Nephron (organoid): Measurements from ENCODE around the gene ASTN2.

Source experiments
- H3K27ac Mint-ChIP-seq, 3 experiments: 2 replicates each; pipeline ENCODE4 v1.8.0; 2020; ENCODE audit warnings: mixed read lengths in 3 of 3, mild to moderate bottlenecking in 2 of 3, moderate library complexity in 1 of 3
- H3K27me3 Mint-ChIP-seq: 2 replicates; pipeline ENCODE4 v1.8.0; 2021; ENCODE audit warnings: low read depth, mild to moderate bottlenecking, moderate library complexity, mixed read lengths
- H3K36me3 Mint-ChIP-seq: 2 replicates; pipeline ENCODE4 v1.8.0; 2020; ENCODE audit warnings: low read depth, mixed read lengths
- H3K4me1 Mint-ChIP-seq: 2 replicates; pipeline ENCODE4 v1.8.0; 2020; ENCODE audit warnings: mixed read lengths
- H3K4me3 Mint-ChIP-seq, 3 experiments: 2 replicates each; pipeline ENCODE4 v1.8.0; 2020; ENCODE audit warnings: mild to moderate bottlenecking in 3 of 3, mixed read lengths in 3 of 3, moderate library complexity in 2 of 3
- H3K9me3 Mint-ChIP-seq: 2 replicates; pipeline ENCODE4 v1.8.0; 2020; ENCODE audit warnings: mixed read lengths
- CTCF ChIP-seq, 3 experiments: fragments of 200-600 bp; sonication (generic); IDR thresholded peaks; one replicate each; pipeline ENCODE4 v1.5.0; 2021; ENCODE audit warnings: antibody characterized with exemption in 3 of 3; ENCODE audit not compliant: unreplicated experiment in 3 of 3

Gene ASTN2

DNA sequence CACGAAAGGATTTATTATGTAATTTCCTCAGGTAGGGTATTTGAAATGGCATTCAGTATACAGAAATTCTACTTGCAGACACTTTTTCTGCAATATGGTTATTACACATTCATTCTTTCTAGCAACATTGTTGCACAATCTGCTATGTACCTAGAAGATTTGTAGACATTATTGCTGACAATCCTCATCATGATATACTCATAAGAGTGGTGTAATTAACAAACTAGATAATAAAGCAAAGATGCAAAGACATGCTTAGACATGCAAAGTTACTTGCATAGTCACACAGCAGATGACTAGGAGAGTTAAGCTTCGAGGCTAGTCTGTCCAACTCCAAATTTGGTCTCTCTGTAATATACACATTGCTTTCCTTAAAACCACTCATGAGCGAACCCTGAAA, 317.1 kb downstream of the ASTN2 start:
- Mint-ChIP-seq H3K27me3 (peaks cover 17% of the 10 kb centered on the region), H3K27ac (no peak overlapping the region), H3K9me3 (no peaks in the 10 kb centered on the region), H3K36me3 (no peaks in the 10 kb centered on the region), H3K4me1 (peaks cover 15% of the 10 kb centered on the region), H3K4me3 (no peak overlapping the region)
- TF ChIP-seq CTCF (IDR thresholded peaks at IDR 0.05; ENCODE audit: unreplicated experiment in 3 of 3): no peak

- no peak for TF ChIP-seq CTCF (IDR thresholded peaks at IDR 0.05; ENCODE audit: unreplicated experiment in 3 of 3)
- no peaks in the 10 kb centered on the region for H3K36me3 Mint-ChIP-seq
- peaks cover 22% of the 10 kb centered on the region for H3K27me3 Mint-ChIP-seq
- H3K9me3 Mint-ChIP-seq: no peaks in the 10 kb centered on the region
- H3K4me1 Mint-ChIP-seq: peaks cover 24% of the 10 kb centered on the region
- no peak overlapping the region for H3K27ac Mint-ChIP-seq
- no peak overlapping the region for H3K4me3 Mint-ChIP-seq
Observed at GRCh38 chr9:117096138-117096537, 318.7 kb downstream of the ASTN2 start.

GRCh38 chr9:117095081-117095480, 319.8 kb downstream of the ASTN2 start:
- no peaks in the 10 kb centered on the region for H3K9me3 Mint-ChIP-seq
- H3K4me1 Mint-ChIP-seq: peaks cover 29% of the 10 kb centered on the region
- H3K36me3 Mint-ChIP-seq: no peaks in the 10 kb centered on the region
- peak overlapping the region in 2 of 3 experiments; percentile 46 to 62 for H3K27ac Mint-ChIP-seq
- H3K4me3 Mint-ChIP-seq: no peak overlapping the region
- H3K27me3 Mint-ChIP-seq: peaks cover 29% of the 10 kb centered on the region
- TF ChIP-seq CTCF (IDR thresholded peaks at IDR 0.05; ENCODE audit: unreplicated experiment in 3 of 3): no peak

DNA sequence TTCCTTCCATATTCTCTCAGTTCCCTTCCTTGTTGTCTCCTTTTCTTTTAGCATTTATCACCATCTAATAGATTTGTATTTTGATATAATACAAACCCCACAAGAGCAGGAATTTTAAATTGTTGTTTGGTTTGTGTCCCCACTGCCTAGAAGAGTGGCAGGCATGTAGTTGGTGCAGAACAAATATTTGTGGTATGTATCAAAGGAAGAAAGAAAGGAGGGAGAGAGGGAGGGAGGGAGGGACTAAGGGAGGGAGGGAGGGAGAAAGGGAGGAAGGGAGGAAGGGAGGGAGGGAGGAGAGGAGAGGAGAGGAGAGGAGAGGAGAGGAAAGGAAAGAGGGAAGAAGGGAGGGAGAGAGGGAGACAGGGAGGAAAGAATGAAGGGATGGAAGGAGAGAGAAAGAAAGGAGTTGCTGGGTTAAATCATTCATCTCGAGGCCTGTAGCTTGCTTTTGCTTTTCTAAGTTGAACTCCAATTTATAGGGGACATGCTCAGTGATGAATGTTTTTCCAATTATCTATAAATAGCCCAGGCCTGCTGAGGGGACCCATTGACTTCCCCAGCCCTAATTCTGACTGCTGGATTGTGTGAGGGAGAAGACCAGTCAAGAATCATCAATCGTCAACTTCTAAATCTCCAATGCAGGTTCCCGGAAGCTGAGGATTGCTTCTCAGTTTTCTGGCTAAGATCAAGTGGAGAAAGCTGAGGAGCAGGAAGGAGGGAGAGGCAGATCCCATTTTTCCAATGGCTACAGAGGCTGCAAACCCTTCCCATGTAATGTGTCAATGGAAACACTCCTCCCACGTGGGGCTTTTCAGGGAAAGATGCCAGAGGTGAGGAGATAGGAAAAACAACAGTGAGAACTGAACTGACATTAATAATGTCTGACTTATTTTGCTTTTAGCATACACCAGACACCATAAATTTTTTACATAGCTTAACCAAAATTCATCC, 320.7 kb downstream of the ASTN2 start:
- Mint-ChIP-seq H3K27ac (peak overlapping the region; percentile 13 to 62 (median 46)), H3K4me1 (peaks cover 29% of the 10 kb centered on the region), H3K36me3 (no peaks in the 10 kb centered on the region), H3K9me3 (no peaks in the 10 kb centered on the region), H3K4me3 (no peak overlapping the region), H3K27me3 (peaks cover 30% of the 10 kb centered on the region)
- TF ChIP-seq CTCF (IDR thresholded peaks at IDR 0.05; ENCODE audit: unreplicated experiment in 3 of 3): no peak

- Mint-ChIP-seq H3K9me3 (no peaks in the 10 kb centered on the region), H3K36me3 (no peaks in the 10 kb centered on the region), H3K27me3 (peaks cover 22% of the 10 kb centered on the region), H3K27ac (no peak overlapping the region), H3K4me1 (peaks cover 29% of the 10 kb centered on the region), H3K4me3 (no peak overlapping the region)
- TF ChIP-seq CTCF (IDR thresholded peaks at IDR 0.05; ENCODE audit: unreplicated experiment in 3 of 3): no peak
Observed at GRCh38 chr9:117092582-117092981, 322.3 kb downstream of the ASTN2 start.

GRCh38 chr9:117091529-117091928, 323.3 kb downstream of the ASTN2 start:
- peaks cover 29% of the 10 kb centered on the region for H3K4me1 Mint-ChIP-seq
- H3K36me3 Mint-ChIP-seq: no peaks in the 10 kb centered on the region
- no peak for TF ChIP-seq CTCF (IDR thresholded peaks at IDR 0.05; ENCODE audit: unreplicated experiment in 3 of 3)
- H3K27ac Mint-ChIP-seq: peak overlapping the region in 1 of 3 experiments; percentile 9
- peaks cover 13% of the 10 kb centered on the region for H3K27me3 Mint-ChIP-seq
- H3K9me3 Mint-ChIP-seq: no peaks in the 10 kb centered on the region
- H3K4me3 Mint-ChIP-seq: no peak overlapping the region
